B cell (primary cell): ENCODE measurements around the gene CCDC13. TPM values are rescaled to one million over a fixed set of nuclear protein-coding genes. Genes with fewer than 3 reads are reported as not detected.
A peak's percentile ranks its signal among the peaks of the same experiment; 100 is the strongest.

ENCODE experiments used
- ATAC-seq: fragments of 200-7000 bp; cut with Tn5 transposase; one replicate; pipeline ENCODE4 v1.10.0; 2021; ENCODE audit warnings: low read depth, mild to moderate bottlenecking, moderate number of reproducible peaks, moderate library complexity
- CTCF ChIA-PET: fragments of 350-600 bp; sonication (Branson Sonifier 250); formaldehyde crosslinking; loops from one replicate; lab custom pipeline; 2021; ENCODE audit warnings: antibody characterized with exemption, inconsistent platforms; lab: Charles Lee
- POLR2A ChIA-PET: fragments of 350-600 bp; sonication (Branson Sonifier 250); formaldehyde crosslinking; loops from one replicate; lab custom pipeline; 2021; ENCODE audit warnings: antibody characterized with exemption; lab: Charles Lee
- DNase-seq: peaks from one replicate; pipeline ENCODE4 v3.0.0; 2013
- H2AFZ ChIP-seq: 2 replicates; pipeline ENCODE4 v1.6.1; 2012; ENCODE audit warnings: mild to moderate bottlenecking, low read depth, low read length; ENCODE audit not compliant: insufficient read depth, poor library complexity, severe bottlenecking
- H3K27ac ChIP-seq, 2 donors: 1 replicate in 1 of 2; 2 replicates in 1 of 2; pipeline ENCODE4 v1.5.1; 2012 to 2013; ENCODE audit warnings: low read length in 2 of 2, mild to moderate bottlenecking in 2 of 2, moderate library complexity in 1 of 2
- H3K27me3 ChIP-seq, 4 experiments: fragments of 200-600 bp in 1 of 4; sonication (generic) in 1 of 4; replicated peaks in 1 of 4; 1 replicate in 2 of 4; 2 replicates in 2 of 4; pipeline versions ENCODE4 v1.6.1 to v1.7.0; 2013 to 2016; ENCODE audit warnings: low read length in 3 of 4, mild to moderate bottlenecking in 2 of 4, mixed read lengths in 1 of 4, moderate library complexity in 1 of 4; ENCODE audit not compliant: insufficient read depth in 4 of 4, control insufficient read depth in 3 of 4; ENCODE audit errors: control extremely low read depth in 1 of 4
- H3K36me3 ChIP-seq, 2 experiments: replicated peaks in 1 of 2; 1 replicate in 1 of 2; 2 replicates in 1 of 2; pipeline versions ENCODE4 v1.6.1 to v1.7.1; 2013; ENCODE audit warnings: low read length in 1 of 2; ENCODE audit not compliant: insufficient read depth in 2 of 2, control insufficient read depth in 1 of 2; ENCODE audit errors: control extremely low read depth in 1 of 2, extremely low read depth in 1 of 2
- H3K4me1 ChIP-seq, 2 donors: fragments of 200-600 bp in 1 of 2; sonication (generic) in 1 of 2; 1 replicate in 1 of 2; 2 replicates in 1 of 2; pipeline versions ENCODE4 v1.5.1 to v1.6.1; 2013 to 2017; ENCODE audit warnings: low read length in 2 of 2; ENCODE audit not compliant: control insufficient read depth in 2 of 2, insufficient read depth in 2 of 2
- H3K4me2 ChIP-seq: replicated peaks from 2 replicates; pipeline ENCODE3; 2012; ENCODE audit warnings: mild to moderate bottlenecking, low read depth, low read length; ENCODE audit not compliant: poor library complexity, severe bottlenecking
- H3K4me3 ChIP-seq, 5 experiments: fragments of 200-600 bp in 1 of 5; sonication (generic) in 1 of 5; 1 replicate in 3 of 5; 2 replicates in 2 of 5; pipeline versions ENCODE4 v1.5.1 to v1.7.0; 2011 to 2016; ENCODE audit warnings: low read length in 4 of 5, mild to moderate bottlenecking in 4 of 5, low read depth in 2 of 5, control low read depth in 1 of 5, moderate library complexity in 1 of 5; ENCODE audit not compliant: insufficient read depth in 1 of 5; ENCODE audit errors: control extremely low read depth in 1 of 5, extremely low read depth in 1 of 5
- H3K79me2 ChIP-seq: fragments of 200-600 bp; sonication (generic); one replicate; pipeline ENCODE4 v1.6.0; 2016; ENCODE audit warnings: low read length; ENCODE audit not compliant: control insufficient read depth, insufficient read depth
- H3K9ac ChIP-seq: fragments of 200-600 bp; sonication (generic); 2 replicates; pipeline ENCODE4 v1.6.1; 2017; ENCODE audit warnings: mild to moderate bottlenecking, low read length, moderate library complexity
- H3K9me3 ChIP-seq, 3 donors: one replicate each; pipeline versions ENCODE4 v1.6.1 to v1.7.1; 2013; ENCODE audit warnings: low read length in 2 of 3; ENCODE audit not compliant: control insufficient read depth in 2 of 3, insufficient read depth in 1 of 3; ENCODE audit errors: control extremely low read depth in 1 of 3
- H4K20me1 ChIP-seq: 2 replicates; pipeline ENCODE4 v1.6.0; 2012; ENCODE audit warnings: mild to moderate bottlenecking, low read length; ENCODE audit not compliant: insufficient read depth, control insufficient read depth, poor library complexity, severe bottlenecking
- H3K27ac Mint-ChIP-seq: one replicate; pipeline ENCODE4 v1.8.0; 2021; ENCODE audit warnings: mixed read lengths
- H3K27me3 Mint-ChIP-seq: one replicate; pipeline ENCODE4 v1.8.0; 2021; ENCODE audit warnings: mixed read lengths
- H3K4me1 Mint-ChIP-seq: one replicate; pipeline ENCODE4 v1.8.0; 2021; ENCODE audit warnings: mixed read lengths
- H3K4me3 Mint-ChIP-seq: one replicate; pipeline ENCODE4 v1.8.0; 2021; ENCODE audit warnings: mixed read lengths
- H3K9me3 Mint-ChIP-seq: one replicate; pipeline ENCODE4 v1.8.0; 2022; ENCODE audit warnings: mixed read lengths; ENCODE audit not compliant: insufficient read depth
- CTCF ChIP-seq: fragments of 200-600 bp; IDR thresholded peaks from one replicate; pipeline ENCODE4 v1.8.0; 2022; ENCODE audit warnings: antibody characterized with exemption, mild to moderate bottlenecking
- EZH2 ChIP-seq: IDR thresholded peaks from 2 replicates; pipeline ENCODE4 v1.6.1; 2012; ENCODE audit warnings: borderline replicate concordance, low read depth, mild to moderate bottlenecking, moderate library complexity, low read length; ENCODE audit not compliant: insufficient read depth, poor library complexity, severe bottlenecking
- WGBS: methylation state at CpG from one replicate; pipeline ENCODE4 v1.1.5; 2013; ENCODE audit warnings: missing lambda C conversion rate; ENCODE audit not compliant: insufficient coverage; 5-methylcytosine and 5-hydroxymethylcytosine counted together
- intact Hi-C: fragments of 100-400 bp; cut with micrococcal nuclease; formaldehyde crosslinking; loops from one replicate; pipeline ENCODE4 v1.10.0; 2022
- polyA plus RNA-seq: library from polyadenylated mRNA; depleted of rRNA; stranded (reverse); fragments of >200 nt; gene quantifications from 2 replicates; pipeline ENCODE4 v1.2.3, GENCODE V29; 2012
- total RNA-seq, 2 donors: library from RNA; stranded (reverse); fragments of 120-200 nt in 1 of 2; gene quantifications; 1 replicate in 1 of 2; 2 replicates in 1 of 2; pipeline versions ENCODE4 v1.2.3 to v1.2.4, GENCODE V29; 2013 to 2022

Gene CCDC13
- total and polyA plus RNA-seq, 2 donors (not counting 1 experiment from before 2014, with no cell fraction given), result 1.5 to 1.9 TPM

DNA sequence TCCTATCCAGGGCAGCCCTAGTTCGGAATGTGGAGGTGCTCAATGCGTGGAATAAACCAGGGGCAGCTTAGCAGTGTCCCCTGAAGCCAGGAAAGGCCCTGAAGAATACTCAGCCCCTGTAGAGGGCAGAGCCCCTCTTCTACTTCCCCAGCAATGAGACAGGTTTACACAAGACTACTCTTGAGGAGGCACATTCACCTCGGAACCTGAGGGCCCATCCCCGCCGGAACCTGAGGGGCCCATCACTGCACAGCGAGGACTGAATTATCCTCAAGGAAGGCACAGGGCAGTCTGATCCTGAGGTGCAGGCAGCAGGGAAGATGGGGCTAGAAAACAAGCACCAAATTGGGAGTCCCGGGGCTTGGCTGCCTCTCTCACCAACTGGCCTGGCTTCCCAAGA is 22.2 kb downstream of the CCDC13 start:
- no peaks in the 10 kb centered on the region for H3K27me3 Mint-ChIP-seq

GRCh38 chr3:42749753-42750231 is 23.3 kb downstream of the CCDC13 start:
- H3K27ac Mint-ChIP-seq, result no peak overlapping the region
- peaks cover 0 to 3% of the 10 kb centered on the region in 2 donors for H3K4me1 ChIP-seq
- 61% methylated on average over 8 of the region's 10 CpGs for WGBS
- no peaks in the 10 kb centered on the region for H3K9me3 ChIP-seq
- CTCF ChIA-PET, result interaction anchor here (0.8 to 1.2 kb wide), 3 partner anchors 9 to 200 kb away, joined by 3 to 4 read pairs (median 3); partner anchors contain the start of gene SEC22C
- DNase-seq (peak; percentile 20), ATAC-seq (peak; percentile 10)
- H3K4me2 ChIP-seq, result no peak overlapping the region
- no peak overlapping the region for H3K27ac ChIP-seq
- H3K79me2 ChIP-seq, result no peaks in the 10 kb centered on the region
- H3K9me3 Mint-ChIP-seq, result no peaks in the 10 kb centered on the region
- peaks cover 9% of the 10 kb centered on the region for H3K4me1 Mint-ChIP-seq
- intact Hi-C loops, result no loop called here
- no peaks in the 10 kb centered on the region for H3K27me3 Mint-ChIP-seq
- no peak overlapping the region for H3K4me3 ChIP-seq
- TF ChIP-seq CTCF, result peak; percentile 14
- TF ChIP-seq EZH2, result no peak
- no peak overlapping the region for H2AFZ ChIP-seq
- POLR2A ChIA-PET, result no interaction called here
- H3K36me3 ChIP-seq, result no peaks in the 10 kb centered on the region
- H3K4me3 Mint-ChIP-seq, result no peak overlapping the region
- H3K9ac ChIP-seq, result no peak overlapping the region
- no peaks in the 10 kb centered on the region for H4K20me1 ChIP-seq
- no peaks in the 10 kb centered on the region for H3K27me3 ChIP-seq

More for the DNA sequence above, 22.2 kb downstream of the CCDC13 start:
- no peak overlapping the region for H2AFZ ChIP-seq
- no peaks in the 10 kb centered on the region for H3K79me2 ChIP-seq
- no peaks in the 10 kb centered on the region for H3K36me3 ChIP-seq
- no peak for DNase-seq
- H3K9me3 Mint-ChIP-seq, result no peaks in the 10 kb centered on the region
- H3K4me1 ChIP-seq, result peaks cover 0 to 3% of the 10 kb centered on the region in 2 donors
- TF ChIP-seq EZH2, result no peak
- no peak for TF ChIP-seq CTCF
- ATAC-seq, result no peak
- intact Hi-C loops, result no loop called here
- CTCF ChIA-PET, result interaction anchor here (1.0 to 1.2 kb wide), 2 partner anchors 8 to 169 kb away, joined by 3 to 4 read pairs; partner anchors contain the start of gene SEC22C
- no peak overlapping the region for H3K9ac ChIP-seq
- no peak overlapping the region for H3K27ac ChIP-seq
- no peak overlapping the region for H3K27ac Mint-ChIP-seq
- no peak overlapping the region for H3K4me3 Mint-ChIP-seq
- no peaks in the 10 kb centered on the region for H3K27me3 ChIP-seq
- no peak overlapping the region for H3K4me2 ChIP-seq
- H3K4me1 Mint-ChIP-seq, result peaks cover 9% of the 10 kb centered on the region
- H3K9me3 ChIP-seq, result no peaks in the 10 kb centered on the region
- WGBS, result 98% methylated on average over 6 of the region's 7 CpGs
- H4K20me1 ChIP-seq, result no peaks in the 10 kb centered on the region
- no peak overlapping the region for H3K4me3 ChIP-seq
- POLR2A ChIA-PET, result no interaction called here
